PFSK-1 (cell line): ENCODE measurements around the gene C9orf40.

Experiments used
- SIN3A ChIP-seq: IDR thresholded peaks from 2 replicates; pipeline ENCODE4 v1.6.1; 2012; ENCODE audit warnings: mild to moderate bottlenecking, low read length, moderate library complexity, borderline replicate concordance; ENCODE audit not compliant: insufficient read depth
- TAF1 ChIP-seq: IDR thresholded peaks from 2 replicates; pipeline ENCODE4 v1.6.1; 2012; ENCODE audit warnings: low read length, control low read depth, borderline replicate concordance; ENCODE audit not compliant: insufficient read depth

- TF ChIP-seq SIN3A (no peak), TAF1 (no peak)
Observed at GRCh38 chr9:74901001-74901400, 51.7 kb downstream of the C9orf40 start.
